T-helper 1 cell treated with Interleukin-12 subunit alpha and Interleukin-12 subunit beta and Interleukin-4 antibody, amounts not matched to agents 30 μg/mL and 1 μg/mL, for 36 hours (primary cell): ENCODE measurements around the gene PACSIN1.

Source experiments
- H3K27ac Mint-ChIP-seq: one replicate; pipeline ENCODE4 v1.8.0; 2021; ENCODE audit warnings: mild to moderate bottlenecking, mixed read lengths
- H3K27me3 Mint-ChIP-seq: one replicate; pipeline ENCODE4 v1.8.0; 2021; ENCODE audit warnings: low read depth, mixed read lengths
- H3K36me3 Mint-ChIP-seq: one replicate; pipeline ENCODE4 v1.8.0; 2021; ENCODE audit warnings: low read depth, mixed read lengths
- H3K4me1 Mint-ChIP-seq: one replicate; pipeline ENCODE4 v1.8.0; 2021; ENCODE audit warnings: low read depth, mixed read lengths
- H3K4me3 Mint-ChIP-seq: one replicate; pipeline ENCODE4 v1.8.0; 2021; ENCODE audit warnings: mild to moderate bottlenecking, moderate library complexity, mixed read lengths
- H3K9me3 Mint-ChIP-seq: one replicate; pipeline ENCODE4 v1.8.0; 2021; ENCODE audit warnings: mixed read lengths

PACSIN1 gene

DNA sequence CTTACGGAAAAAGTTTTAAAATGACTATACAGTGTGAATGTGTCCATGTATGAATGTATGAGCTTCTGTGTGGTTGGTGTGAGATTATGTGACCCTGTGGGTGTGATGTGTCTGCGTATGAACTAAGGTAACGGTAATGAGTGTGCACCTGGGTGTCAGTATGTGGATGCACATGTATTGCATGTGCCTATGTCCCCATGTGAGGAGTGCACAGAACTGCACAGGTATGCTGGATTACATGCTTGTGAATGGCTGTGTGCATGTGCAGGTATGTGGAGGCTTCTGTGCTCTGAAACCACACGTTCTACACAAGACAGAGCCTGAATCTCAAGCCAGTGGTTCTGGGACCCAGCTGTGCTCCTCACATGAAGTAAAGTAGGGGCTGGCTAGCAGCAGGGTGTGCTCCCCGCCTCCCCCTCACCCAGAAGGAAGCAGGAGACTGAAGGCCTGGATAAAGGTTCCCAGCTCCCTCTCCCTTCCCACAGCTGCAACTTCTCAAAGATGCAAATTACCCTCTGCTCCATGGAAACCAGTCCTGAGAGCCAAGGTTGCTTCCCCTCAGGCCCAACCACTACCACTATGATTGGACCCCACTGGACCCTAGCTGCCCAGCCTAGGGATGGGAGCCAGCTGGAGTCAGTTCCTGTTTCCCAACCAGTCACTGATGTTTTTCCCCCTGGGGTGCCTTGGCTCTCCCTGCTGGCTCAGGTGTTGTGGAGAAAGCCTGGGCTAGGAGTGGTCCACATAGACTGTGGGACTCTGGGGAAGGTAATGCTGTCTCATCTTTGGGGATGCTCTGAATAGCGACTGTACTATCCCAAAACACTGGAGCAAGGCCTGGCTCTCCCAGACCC lies 115.1 kb downstream of the PACSIN1 start:
- H3K27me3 Mint-ChIP-seq: no peaks in the 10 kb centered on the region
- no peaks in the 10 kb centered on the region for H3K9me3 Mint-ChIP-seq
- no peak overlapping the region for H3K27ac Mint-ChIP-seq
- no peak overlapping the region for H3K4me3 Mint-ChIP-seq
- peaks cover 9% of the 10 kb centered on the region for H3K4me1 Mint-ChIP-seq
- H3K36me3 Mint-ChIP-seq: peaks cover 4% of the 10 kb centered on the region

DNA sequence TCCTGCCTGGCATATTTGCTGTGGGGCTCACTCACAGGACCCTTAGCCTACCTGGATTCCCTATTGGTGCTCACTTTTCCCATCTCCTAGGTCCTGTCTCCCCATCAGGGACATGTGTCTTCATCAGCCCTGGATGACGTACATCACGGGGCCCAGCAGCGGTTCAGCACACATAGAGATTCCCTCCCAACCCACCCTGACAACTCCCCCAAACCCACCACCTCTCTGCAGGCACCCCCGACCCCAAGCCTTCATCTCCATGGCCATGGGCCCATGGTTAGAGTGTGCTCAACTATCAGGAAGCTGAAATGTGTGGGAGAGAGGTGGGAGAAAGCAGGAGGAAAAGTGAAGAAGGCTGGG lies 115.7 kb downstream of the PACSIN1 start:
- H3K27ac Mint-ChIP-seq: no peak overlapping the region
- H3K4me1 Mint-ChIP-seq: peaks cover 9% of the 10 kb centered on the region
- no peak overlapping the region for H3K4me3 Mint-ChIP-seq
- no peaks in the 10 kb centered on the region for H3K9me3 Mint-ChIP-seq
- H3K36me3 Mint-ChIP-seq: peaks cover 4% of the 10 kb centered on the region
- no peaks in the 10 kb centered on the region for H3K27me3 Mint-ChIP-seq

DNA sequence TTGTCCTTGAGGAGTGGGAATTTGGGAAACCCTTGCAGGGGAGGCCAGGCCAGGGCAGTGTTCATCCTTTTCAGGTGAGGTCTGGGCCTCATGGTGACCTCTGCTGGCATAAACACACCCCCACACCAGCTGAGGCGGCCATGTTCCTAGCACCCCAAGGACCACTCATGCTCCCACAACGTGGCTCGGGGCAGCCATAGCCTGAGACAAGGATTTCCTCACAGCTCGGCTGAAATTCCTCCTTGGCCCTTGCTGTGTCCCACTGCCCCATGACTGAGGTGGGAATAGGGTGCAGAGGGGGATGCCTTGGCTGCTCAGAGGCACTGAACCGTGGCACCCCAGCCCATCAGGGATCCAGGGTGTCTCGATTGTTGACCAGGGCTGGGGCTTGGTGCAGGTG lies 117.6 kb downstream of the PACSIN1 start:
- no peaks in the 10 kb centered on the region for H3K27me3 Mint-ChIP-seq
- H3K36me3 Mint-ChIP-seq: peaks cover 4% of the 10 kb centered on the region
- H3K4me3 Mint-ChIP-seq: no peak overlapping the region
- H3K9me3 Mint-ChIP-seq: no peaks in the 10 kb centered on the region
- H3K4me1 Mint-ChIP-seq: peaks cover 9% of the 10 kb centered on the region
- no peak overlapping the region for H3K27ac Mint-ChIP-seq

DNA sequence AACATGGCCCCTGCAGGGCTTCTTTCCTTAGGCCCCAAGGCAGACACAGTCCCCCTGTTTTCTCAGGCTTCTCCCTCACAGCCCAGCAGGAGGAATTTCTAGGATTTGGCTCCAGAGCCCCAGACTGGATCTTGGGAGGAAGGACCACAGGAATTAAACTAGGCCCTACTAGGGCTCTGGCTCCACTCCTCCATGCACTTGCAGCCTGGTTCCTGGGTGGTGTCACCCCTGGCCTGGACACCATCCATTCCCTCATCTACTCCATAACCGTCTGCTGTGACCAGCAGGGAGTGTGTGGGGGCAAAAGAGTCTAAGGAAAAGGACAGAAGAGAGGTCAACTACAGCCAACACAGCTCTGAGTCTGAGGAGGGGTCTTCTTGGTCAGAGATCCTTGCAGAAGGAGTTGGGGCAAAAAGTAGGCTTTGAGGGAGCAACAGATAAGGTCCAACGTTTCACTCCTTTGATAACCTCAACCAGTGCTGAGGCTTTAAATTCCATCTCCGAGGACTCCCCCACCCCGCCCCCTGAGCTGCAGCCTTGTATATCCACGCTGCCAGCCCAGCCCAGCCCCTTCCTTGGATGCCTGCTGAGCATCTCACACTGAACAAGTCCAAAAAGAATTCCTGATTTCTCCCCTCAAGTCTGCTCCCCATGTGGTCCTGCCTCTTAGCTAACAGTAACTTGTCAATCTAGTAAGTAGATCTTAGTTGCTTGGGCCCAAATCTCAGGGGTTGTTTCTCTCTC lies 118.2 kb downstream of the PACSIN1 start:
- H3K27me3 Mint-ChIP-seq: no peaks in the 10 kb centered on the region
- H3K4me1 Mint-ChIP-seq: peaks cover 9% of the 10 kb centered on the region
- H3K4me3 Mint-ChIP-seq: no peak overlapping the region
- no peaks in the 10 kb centered on the region for H3K9me3 Mint-ChIP-seq
- peaks cover 4% of the 10 kb centered on the region for H3K36me3 Mint-ChIP-seq
- H3K27ac Mint-ChIP-seq: peak overlapping the region; percentile 56

DNA sequence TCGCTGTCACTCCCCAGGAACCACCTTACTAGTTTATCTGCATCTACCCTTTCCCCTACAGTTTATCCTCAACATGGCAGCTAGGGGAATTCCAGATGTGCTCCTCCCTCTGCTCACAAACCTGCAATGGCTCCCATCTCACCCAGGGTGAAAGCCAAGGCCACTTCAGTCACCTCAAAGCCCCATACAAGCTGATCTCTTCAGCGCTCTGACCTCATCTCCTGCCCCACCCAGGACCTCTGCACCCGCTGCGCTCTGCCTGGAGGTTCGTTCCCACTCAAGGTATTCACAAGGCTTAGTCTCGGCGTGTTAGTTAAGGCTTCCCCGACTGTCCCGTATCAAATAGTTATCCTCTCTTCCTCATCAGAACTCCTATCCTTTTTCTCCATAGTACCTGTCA lies 118.8 kb downstream of the PACSIN1 start:
- peaks cover 10% of the 10 kb centered on the region for H3K36me3 Mint-ChIP-seq
- no peaks in the 10 kb centered on the region for H3K27me3 Mint-ChIP-seq
- H3K9me3 Mint-ChIP-seq: no peaks in the 10 kb centered on the region
- peaks cover 9% of the 10 kb centered on the region for H3K4me1 Mint-ChIP-seq
- peak overlapping the region; percentile 56 for H3K27ac Mint-ChIP-seq
- no peak overlapping the region for H3K4me3 Mint-ChIP-seq
